ENCODE data around the gene TBC1D1.

TBC1D1 gene

GRCh38 chr4:37982736-37983135 is 91.9 kb downstream of the TBC1D1 start:
- no peak for DNase-seq (ENCODE audit: low read depth in 1 of 2, low spot score in 1 of 2)
- TF ChIP-seq JUND (IDR thresholded peaks at IDR 0.05; ENCODE audit: low read depth), result no peak

GRCh38 chr4:37983951-37984350 is 93.1 kb downstream of the TBC1D1 start:
- no peak for TF ChIP-seq JUND (IDR thresholded peaks at IDR 0.05; ENCODE audit: low read depth)
- in situ Hi-C loops (cut with HindIII; ENCODE audit: low pct_unique_long_range_greater_than_20kb, low sequenced_read_pairs), result no loop called here
- no peak for DNase-seq (ENCODE audit: low read depth in 1 of 2, low spot score in 1 of 2)

More at GRCh38 chr4:37982736-37983135, 91.9 kb downstream of the TBC1D1 start:
- in situ Hi-C loops (cut with HindIII; ENCODE audit: low pct_unique_long_range_greater_than_20kb, low sequenced_read_pairs), result no loop called here

DNA sequence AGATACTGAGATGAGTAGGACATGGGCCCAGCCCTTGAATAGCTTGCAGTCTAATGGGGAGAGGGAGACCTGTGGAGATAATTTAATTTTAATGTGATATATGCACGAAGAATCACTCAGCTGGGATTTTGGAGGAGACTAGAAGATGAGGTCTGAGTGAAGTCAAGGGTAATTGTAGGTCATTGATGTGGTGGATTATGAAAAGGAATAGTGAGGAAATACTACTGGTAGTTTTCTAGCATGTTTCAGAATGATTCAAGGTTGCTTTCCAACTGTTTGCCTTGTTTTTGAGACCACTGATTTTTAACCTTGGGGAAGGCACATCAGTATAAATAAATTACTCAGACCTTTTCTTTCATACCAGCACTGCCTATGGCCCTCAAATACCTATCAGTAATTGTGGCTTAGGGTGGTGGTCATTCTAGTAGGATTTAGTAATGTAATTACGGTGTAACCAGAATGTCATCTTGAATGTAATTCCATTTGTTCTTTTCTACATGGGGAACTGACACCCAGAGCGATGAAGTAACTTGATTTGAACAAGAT is 94.9 kb downstream of the TBC1D1 start:
- no peak for TF ChIP-seq JUND (IDR thresholded peaks at IDR 0.05; ENCODE audit: low read depth)
- no peak for DNase-seq (ENCODE audit: low read depth in 1 of 2, low spot score in 1 of 2)
- in situ Hi-C loops (cut with HindIII; ENCODE audit: low pct_unique_long_range_greater_than_20kb, low sequenced_read_pairs), result no loop called here

- DNase-seq (ENCODE audit: low read depth in 1 of 2, low spot score in 1 of 2), result peak in 1 of 2 experiments; percentile 57
- TF ChIP-seq JUND (IDR thresholded peaks at IDR 0.05; ENCODE audit: low read depth), result no peak
- in situ Hi-C loops (cut with HindIII; ENCODE audit: low pct_unique_long_range_greater_than_20kb, low sequenced_read_pairs), result no loop called here
Observed at GRCh38 chr4:37988670-37989069, 97.8 kb downstream of the TBC1D1 start.

- TF ChIP-seq JUND (IDR thresholded peaks at IDR 0.05; ENCODE audit: low read depth), result no peak
- in situ Hi-C loops (cut with HindIII; ENCODE audit: low pct_unique_long_range_greater_than_20kb, low sequenced_read_pairs), result no loop called here
- no peak for DNase-seq (ENCODE audit: low read depth in 1 of 2, low spot score in 1 of 2)
Observed at GRCh38 chr4:37989398-37990260, 98.7 kb downstream of the TBC1D1 start.

- in situ Hi-C loops (cut with HindIII; ENCODE audit: low pct_unique_long_range_greater_than_20kb, low sequenced_read_pairs), result no loop called here
- TF ChIP-seq JUND (IDR thresholded peaks at IDR 0.05; ENCODE audit: low read depth), result no peak
- no peak for DNase-seq (ENCODE audit: low read depth in 1 of 2, low spot score in 1 of 2)
Observed at GRCh38 chr4:37990731-37991245, 99.9 kb downstream of the TBC1D1 start.

DNA sequence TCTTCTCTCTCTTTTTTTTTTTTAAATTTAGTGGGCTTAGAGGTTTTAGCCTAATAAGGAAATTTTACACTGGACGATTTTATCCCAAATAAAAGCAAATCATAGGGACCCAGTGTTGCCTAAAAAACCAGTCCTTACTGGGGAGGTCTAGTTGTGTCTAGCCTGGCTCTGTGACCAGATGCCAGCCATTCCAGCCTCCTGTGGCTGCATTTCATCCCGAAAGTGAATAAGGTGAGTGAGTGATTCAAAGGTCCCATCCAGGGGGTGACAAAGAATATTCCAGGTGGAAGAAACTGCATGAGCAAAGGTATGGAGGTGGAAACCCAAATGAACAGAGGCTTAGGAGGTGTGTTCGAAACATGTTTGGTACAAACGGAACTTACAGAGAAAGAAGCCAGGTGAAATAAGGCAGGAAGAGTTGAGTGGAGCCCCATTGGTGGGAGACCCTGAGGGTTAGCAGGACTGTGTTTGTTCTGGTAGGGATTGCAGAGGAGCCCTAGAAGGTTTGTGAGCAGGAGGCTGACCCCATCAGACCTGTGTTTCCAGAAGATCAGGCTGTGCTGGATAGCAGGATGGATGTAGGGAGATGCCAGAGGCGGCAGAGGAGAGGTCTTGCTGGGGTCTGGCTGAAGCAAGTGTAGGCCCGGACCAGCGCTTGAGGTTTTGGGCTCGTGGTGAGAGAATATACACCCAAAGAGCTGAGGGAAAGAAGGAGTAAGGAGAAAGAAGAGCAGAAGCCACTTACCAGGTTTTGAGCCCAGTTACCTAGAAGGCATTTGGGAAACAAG is 100.9 kb downstream of the TBC1D1 start:
- in situ Hi-C loops (cut with HindIII; ENCODE audit: low pct_unique_long_range_greater_than_20kb, low sequenced_read_pairs), result no loop called here
- no peak for TF ChIP-seq JUND (IDR thresholded peaks at IDR 0.05; ENCODE audit: low read depth)
- peak in 1 of 2 experiments; percentile 65 for DNase-seq (ENCODE audit: low read depth in 1 of 2, low spot score in 1 of 2)

GRCh38 chr4:37993806-37994205 is 102.9 kb downstream of the TBC1D1 start:
- DNase-seq (ENCODE audit: low read depth in 1 of 2, low spot score in 1 of 2), result no peak
- TF ChIP-seq JUND (IDR thresholded peaks at IDR 0.05; ENCODE audit: low read depth), result no peak
- in situ Hi-C loops (cut with HindIII; ENCODE audit: low pct_unique_long_range_greater_than_20kb, low sequenced_read_pairs), result no loop called here

GRCh38 chr4:37994569-37994968 is 103.7 kb downstream of the TBC1D1 start:
- no peak for TF ChIP-seq JUND (IDR thresholded peaks at IDR 0.05; ENCODE audit: low read depth)
- in situ Hi-C loops (cut with HindIII; ENCODE audit: low pct_unique_long_range_greater_than_20kb, low sequenced_read_pairs), result no loop called here
- DNase-seq (ENCODE audit: low read depth in 1 of 2, low spot score in 1 of 2), result no peak

- no peak for DNase-seq (ENCODE audit: low read depth in 1 of 2, low spot score in 1 of 2)
- in situ Hi-C loops (cut with HindIII; ENCODE audit: low pct_unique_long_range_greater_than_20kb, low sequenced_read_pairs), result no loop called here
- no peak for TF ChIP-seq JUND (IDR thresholded peaks at IDR 0.05; ENCODE audit: low read depth)
Observed at GRCh38 chr4:37995299-37995821, 104.5 kb downstream of the TBC1D1 start.

GRCh38 chr4:37995981-37996775 is 105.3 kb downstream of the TBC1D1 start:
- DNase-seq (ENCODE audit: low read depth in 1 of 2, low spot score in 1 of 2), result no peak
- in situ Hi-C loops (cut with HindIII; ENCODE audit: low pct_unique_long_range_greater_than_20kb, low sequenced_read_pairs), result no loop called here
- no peak for TF ChIP-seq JUND (IDR thresholded peaks at IDR 0.05; ENCODE audit: low read depth)

- no peak for TF ChIP-seq JUND (IDR thresholded peaks at IDR 0.05; ENCODE audit: low read depth)
- DNase-seq (ENCODE audit: low read depth in 1 of 2, low spot score in 1 of 2), result no peak
- in situ Hi-C loops (cut with HindIII; ENCODE audit: low pct_unique_long_range_greater_than_20kb, low sequenced_read_pairs), result no loop called here
Observed at GRCh38 chr4:37998226-37998625, 107.3 kb downstream of the TBC1D1 start.

All from T47D (cell line).